Renal pelvis (tissue), 4 donors: Measurements from ENCODE around the gene CABCOCO1. TPM values are rescaled to one million over a fixed set of nuclear protein-coding genes. Genes with fewer than 3 reads are reported as not detected.
"Not testable (repeated sequence)": the region's sequence is repeated elsewhere in the genome, so short reads cannot be mapped to it uniquely, and the experiment has no call there.

Source experiments
- DNase-seq: peaks from one replicate; pipeline ENCODE4 v3.0.0-alpha.2; 2013
- polyA plus RNA-seq, 3 donors: library from polyadenylated mRNA; unstranded; fragments of 120-200 nt; gene quantifications; one replicate each; pipeline ENCODE4 v1.2.1, GENCODE V29; 2013; ENCODE audit not compliant: insufficient read length in 3 of 3

The CABCOCO1 gene
- polyA plus RNA-seq, 3 donors: 1.9 to 3.4 (median 2.2) TPM

DNA sequence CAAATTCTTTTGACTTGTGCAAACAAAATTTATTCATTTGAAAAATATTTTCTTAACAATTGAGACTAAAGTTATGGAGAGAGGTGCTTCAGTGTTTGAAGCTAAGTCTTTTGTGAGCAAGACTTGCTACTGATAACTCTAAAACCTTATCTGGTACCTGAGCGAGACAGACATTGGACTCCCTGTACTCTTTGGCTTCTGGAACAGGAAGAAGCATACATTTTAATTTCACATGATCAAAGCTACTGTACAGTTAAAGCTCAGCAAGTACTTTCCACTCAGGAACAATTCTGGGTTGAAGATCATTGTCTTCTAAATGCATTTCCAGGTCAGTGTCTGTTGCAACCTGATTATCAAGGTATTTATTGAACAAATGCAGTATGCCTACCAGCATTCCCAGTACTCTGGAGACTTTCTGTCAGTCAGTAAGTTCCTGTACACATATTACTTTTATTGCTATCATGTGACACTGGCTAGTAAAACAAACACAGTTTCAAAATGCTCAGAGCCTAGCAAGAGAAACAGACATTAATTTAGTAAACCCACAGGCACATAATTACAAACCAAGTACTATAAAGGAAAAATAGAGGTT lies 42.4 kb downstream of the CABCOCO1 start:
- no peak for DNase-seq

DNA sequence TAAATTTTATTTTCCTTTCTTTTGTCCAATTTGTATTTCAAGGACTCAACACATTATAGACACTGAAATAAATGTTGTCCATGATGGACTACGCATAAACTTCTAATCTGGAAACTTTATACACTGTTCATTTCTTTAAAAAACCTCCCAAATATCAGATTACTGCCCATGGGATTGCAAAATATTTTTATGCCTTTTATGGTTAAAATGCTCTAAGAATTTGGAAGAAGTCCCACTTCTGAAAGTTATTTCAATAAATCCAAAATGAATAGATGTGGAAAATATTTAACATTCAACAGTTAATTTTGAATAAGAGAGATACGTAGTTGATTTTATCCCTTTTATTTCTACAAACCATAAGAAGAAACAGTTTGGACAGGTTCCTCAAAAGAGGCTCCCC lies 46.1 kb downstream of the CABCOCO1 start:
- no peak for DNase-seq

DNA sequence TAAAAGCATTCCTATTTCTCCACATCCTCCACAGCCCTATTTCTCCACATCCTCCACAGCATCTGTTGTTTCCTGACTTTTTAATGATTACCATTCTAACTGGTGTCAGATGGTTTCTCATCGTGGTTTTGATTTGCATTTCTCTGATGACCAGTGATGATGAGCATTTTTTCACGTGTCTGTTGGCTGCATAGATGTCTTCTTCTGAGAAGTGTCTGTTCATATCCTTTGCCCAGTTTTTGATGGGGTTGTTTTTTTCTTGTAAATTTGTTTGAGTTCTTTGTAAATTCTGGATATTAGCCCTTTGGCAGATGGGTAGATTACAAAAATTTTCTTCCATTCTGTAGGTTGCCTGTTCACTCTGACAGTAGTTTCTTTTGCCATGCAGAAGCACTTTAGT lies 49.4 kb downstream of the CABCOCO1 start:
- not testable (repeated sequence) for DNase-seq

DNA sequence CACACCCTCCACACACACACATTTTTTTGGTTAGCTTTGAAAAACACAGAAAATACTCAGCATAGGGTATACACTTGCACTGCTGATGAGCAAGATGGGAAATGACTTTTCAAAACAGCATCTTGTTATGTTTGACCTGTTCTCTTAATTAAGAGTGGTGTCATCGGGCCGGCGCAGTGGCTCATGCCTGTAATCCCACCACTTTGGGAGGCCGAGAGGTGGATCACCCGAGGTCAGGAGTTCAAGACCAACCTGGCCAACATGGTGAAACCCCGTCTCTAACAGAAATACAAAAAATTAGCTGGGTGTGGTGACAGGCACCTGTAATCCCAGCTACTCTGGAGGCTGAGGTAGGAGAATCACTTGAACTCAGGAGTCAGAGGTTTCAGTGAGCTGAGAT lies 56.7 kb downstream of the CABCOCO1 start:
- DNase-seq: not testable (repeated sequence)

DNA sequence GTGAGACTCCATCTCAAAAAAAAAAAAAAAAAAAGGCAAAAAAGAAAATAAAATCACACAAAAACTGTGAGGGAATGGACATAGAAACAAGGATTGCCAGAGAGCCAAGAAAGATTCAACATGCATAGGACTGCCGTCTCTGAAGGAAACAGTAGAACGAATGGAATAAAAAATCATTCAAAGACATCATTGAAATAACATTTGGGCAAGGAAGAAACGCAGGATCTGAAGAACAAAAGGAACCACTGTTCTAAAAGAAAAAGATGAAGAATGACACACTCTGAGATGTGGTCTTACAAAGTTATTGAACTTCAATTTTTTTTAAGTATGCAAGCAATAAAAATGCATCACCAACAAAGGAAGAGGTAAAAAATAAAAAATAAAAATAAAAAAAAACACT lies 57.2 kb downstream of the CABCOCO1 start:
- no peak for DNase-seq

DNA sequence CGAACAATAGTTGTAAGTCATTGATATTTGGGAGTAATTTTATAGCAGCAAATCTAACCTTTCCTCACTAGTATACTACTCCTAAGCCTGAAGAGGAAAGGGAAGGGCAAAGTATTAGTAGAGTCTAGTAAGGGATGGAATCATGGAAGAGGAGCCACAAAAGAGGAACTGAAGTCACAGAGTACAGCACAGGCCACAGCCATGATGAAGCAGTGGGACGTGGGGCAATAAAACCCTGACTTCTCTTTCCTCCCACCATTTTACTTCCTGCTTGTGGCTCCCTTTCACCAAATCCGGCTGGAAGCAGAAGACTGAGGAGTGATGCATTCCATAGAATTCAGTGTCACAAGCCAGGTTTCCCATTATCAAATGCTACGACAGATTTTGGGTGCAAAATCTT lies 58.7 kb downstream of the CABCOCO1 start:
- no peak for DNase-seq

DNA sequence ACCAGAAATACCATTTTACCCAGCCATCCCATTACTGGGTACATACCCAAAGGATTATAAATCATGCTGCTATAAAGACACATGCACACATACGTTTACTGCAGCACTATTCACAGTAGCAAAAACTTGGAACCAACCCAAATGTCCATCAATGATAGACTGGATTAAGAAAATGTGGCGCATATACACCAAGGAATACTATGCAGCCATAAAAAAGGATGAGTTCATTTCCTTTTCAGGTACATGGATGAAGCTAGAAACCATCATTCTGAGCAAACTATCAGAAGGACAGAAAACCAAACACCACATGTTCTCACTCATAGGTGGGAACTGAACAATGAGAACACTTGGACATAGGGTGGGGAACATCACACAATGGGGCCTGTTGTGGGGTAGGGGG lies 62.5 kb downstream of the CABCOCO1 start:
- not testable (repeated sequence) for DNase-seq

DNA sequence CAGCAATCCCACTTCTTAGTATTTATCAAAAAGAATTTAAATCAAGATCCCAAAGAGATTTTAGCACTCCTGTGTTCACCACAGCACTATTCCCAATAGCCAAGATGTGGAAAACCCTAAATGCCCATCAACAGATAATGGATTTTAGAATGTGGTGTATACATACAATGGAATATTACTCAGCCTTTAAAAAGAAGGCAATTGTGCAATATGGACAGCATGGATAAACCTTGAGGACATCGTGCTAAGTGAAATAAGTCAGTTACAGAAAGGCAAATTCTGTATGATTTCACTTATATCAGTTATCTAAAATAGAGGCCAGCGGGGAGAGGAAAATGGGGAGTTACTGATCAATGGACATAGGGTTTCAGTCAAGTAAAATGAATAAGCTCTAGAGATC lies 66.9 kb downstream of the CABCOCO1 start:
- no peak for DNase-seq

DNA sequence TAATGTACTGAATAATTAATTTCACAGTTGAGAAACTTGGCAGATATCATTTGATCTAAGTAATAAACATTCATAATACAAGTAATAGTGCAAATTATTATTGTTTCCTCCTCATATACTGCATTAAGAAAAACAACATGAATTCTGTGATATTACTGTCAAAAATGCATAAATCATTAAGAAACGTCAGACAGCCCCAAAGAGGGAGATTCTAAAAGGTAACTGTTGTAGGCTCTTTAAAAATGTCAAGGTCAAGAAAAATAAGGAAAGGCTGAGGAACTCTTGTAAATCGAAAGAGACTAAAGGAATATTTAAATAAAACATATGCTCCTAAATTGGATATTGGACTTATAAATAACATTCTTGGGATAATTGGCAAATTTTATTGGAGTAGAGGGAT lies 67.9 kb downstream of the CABCOCO1 start:
- DNase-seq: no peak

DNA sequence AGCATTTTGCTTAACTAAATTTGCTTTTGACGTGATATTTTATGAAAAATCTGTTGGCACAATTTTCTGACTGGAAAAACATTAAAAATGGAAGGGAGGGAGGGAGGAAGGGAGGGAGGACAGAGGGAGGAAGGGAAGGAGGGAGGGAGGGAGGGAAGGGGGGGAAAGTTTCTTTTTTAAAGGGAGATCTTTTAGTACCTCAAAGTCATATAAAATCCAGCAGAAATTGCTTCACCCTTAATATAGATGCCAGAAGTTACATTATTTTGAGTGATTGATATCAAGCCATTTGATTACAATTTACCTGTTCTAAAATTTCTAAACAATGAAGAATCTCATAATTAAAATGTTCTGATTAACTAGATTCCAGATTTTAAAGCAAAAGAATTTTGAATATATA lies 68.9 kb downstream of the CABCOCO1 start:
- DNase-seq: no peak

DNA sequence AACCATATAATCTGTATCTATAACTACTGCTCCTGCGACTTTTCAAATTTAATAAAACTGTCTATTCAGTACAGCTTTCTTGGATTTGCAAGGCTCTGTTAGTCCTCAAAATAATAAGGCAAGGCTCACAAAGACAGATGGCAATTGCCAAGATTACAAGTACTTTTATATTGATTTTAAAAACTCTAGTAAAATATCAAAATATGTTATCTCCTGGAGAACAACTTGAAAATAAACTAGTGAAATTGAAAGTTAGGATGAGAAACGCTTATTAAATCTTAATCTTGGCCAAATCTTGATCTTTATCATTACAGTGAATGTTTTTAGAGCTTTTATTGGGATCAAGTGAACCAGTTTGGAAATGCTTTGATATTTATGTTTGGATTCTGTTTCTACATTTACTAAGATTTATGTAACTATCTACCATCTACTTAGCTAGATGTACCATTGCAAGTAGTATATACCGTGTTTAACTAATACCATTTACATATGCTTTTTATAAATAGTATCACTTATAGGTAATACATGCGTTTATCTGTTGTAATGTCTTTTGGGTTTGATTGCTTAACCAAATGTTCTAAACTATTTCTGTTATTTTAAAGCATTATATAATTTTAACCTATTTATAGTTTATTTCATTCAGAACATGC lies 70.0 kb downstream of the CABCOCO1 start:
- DNase-seq: no peak

DNA sequence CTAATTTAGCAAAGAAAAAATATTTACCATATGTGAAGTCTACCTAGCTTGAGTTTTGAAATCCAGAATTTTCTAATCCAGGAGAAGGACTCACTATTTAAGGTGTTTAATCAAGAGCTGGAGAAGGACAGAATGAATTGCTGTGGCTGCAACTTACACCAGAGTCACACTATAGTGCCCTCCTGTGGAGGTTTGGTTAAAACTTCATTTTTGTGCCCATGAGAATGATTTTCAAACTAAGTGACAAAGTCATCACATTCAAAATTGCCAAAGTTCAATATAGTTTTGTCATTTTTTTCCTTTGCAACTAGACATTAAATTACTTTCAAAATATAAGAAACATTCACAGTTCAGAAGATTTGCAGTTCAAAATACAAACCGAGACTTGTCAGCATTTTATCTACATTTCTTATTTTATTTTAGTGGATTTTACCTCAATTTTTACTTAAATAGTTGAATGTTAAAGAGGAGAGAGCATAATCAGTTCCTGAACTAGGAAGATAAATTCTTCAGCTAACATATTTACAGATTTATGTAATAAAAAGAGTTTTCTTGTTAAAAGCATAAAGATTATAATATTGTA lies 70.7 kb downstream of the CABCOCO1 start:
- DNase-seq: no peak

DNA sequence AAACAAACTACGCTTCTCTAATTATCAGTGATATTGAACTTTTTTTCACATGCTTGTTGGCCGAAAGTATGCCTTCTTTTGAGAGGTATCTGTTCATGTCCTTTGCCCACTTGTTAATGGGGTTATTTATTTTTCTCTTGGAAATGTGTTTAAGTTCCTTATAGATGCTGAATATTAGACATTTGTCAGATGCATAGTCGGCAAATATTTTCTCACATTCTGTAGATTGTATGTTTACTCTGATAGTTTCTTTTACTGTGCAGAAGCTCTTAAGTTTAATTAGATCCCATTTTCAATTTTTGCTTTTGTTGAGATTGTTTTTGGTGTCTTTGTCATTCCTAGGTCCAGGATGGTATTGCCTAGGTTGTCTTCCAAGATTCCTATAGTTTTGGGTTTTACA lies 73.2 kb downstream of the CABCOCO1 start:
- no peak for DNase-seq

DNA sequence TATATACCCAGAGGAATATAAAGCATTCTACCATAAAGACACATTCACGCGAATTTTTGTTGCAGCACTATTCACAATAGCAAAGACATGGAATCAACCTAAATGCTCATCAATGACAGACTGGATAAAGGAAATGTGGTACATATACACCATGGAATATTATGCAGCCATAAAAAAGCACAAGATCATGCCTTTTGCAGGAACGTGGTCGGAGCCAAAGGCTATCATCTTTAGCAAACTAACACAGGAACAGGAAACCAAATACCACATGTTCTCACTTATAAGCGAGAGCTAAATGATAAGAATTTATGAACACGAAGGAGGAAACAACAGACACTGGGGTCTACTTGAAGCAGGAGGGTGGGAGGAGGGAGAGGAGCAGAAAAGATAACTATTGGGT lies 74.7 kb downstream of the CABCOCO1 start:
- not testable (repeated sequence) for DNase-seq

DNA sequence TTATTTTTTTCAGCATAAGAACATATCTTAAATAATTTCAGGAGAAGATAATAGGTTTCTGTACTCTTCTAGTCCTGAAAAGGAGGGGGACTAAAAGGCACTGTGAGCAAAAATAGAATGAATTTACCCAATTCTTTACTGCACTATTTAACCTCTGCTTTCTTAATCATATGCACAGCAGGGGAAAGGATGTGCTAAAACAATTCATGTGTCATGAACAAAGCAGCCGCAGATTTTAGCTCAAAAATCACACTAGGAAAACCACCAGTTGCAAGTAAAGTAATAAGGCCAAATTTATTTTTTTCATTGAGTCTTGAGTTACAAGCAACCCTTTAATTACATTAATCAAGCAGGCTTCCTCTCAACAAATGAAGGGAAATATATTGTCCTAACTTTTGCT lies 80.1 kb downstream of the CABCOCO1 start:
- no peak for DNase-seq

DNA sequence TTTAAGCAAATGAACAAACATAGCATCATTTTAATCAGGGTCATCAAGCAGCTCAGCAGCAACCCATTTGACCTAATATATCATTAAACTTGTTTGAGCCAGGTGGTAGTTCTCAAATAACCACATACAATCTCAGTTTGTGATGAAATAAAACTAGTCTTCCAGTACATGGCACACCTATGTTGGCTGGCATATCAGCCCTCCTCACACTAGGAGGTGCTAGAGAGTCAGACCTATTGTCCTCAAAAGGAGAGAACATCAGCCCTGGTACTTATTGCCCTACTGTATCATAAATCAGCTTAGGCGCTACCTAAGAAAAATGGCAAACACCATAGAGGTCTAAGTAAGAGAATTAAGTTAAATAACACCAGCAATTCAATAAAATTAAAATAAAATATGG lies 81.7 kb downstream of the CABCOCO1 start:
- no peak for DNase-seq

DNA sequence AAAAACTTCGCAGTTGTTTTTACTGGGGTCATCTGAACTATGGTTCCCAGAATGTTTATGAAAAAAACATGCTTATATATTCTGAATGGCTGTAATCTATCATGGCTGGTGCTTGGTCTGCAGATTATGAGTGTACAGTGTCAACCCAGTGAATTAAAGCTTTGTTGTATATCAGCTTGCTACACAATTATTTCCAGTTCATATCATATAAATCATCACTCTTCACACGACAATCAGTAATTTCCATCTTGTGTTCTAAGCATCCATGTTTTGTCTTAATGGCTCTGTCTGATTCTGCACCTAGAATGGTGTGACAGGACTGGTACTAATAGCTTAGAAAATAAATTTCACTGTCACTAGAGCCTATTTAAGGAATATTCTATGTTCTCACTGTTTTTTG lies 83.6 kb downstream of the CABCOCO1 start:
- no peak for DNase-seq

DNA sequence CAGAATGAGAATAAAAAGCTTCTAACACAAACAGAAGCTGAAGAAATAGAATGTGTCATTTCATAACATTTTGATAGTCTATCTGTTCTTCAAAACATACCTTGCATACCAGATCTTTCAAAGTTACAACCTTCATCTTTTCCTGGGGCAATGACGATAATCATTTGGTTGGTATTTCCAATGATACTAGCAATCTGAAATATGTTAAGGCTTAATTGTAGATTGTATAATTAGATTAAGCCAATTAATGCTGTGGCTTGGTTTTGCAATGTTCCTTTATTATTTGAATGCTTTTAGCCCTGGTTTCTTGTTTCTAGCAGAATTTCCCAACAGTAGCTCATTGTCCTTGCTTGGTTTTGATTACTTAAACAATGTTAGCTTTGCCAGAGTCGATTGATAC lies 84.6 kb downstream of the CABCOCO1 start:
- DNase-seq: no peak

DNA sequence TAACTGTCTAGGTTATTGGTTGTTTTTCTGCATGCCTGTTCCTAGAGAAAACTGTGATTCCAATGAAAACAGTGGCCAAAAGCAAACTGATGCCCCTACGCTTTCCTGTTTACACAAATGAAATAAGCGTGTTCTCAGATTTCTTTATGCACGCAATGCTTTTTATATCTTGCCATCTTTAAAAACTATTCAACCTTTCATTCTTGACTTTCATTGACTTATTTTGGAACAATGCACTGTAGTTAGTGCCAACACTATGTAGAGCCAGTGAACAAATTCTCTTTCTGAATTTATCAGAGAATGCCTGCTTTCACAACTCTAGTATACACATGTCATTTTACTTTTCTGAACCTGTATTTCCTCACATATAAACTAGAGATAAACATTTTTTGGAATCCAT lies 86.6 kb downstream of the CABCOCO1 start:
- no peak for DNase-seq

DNA sequence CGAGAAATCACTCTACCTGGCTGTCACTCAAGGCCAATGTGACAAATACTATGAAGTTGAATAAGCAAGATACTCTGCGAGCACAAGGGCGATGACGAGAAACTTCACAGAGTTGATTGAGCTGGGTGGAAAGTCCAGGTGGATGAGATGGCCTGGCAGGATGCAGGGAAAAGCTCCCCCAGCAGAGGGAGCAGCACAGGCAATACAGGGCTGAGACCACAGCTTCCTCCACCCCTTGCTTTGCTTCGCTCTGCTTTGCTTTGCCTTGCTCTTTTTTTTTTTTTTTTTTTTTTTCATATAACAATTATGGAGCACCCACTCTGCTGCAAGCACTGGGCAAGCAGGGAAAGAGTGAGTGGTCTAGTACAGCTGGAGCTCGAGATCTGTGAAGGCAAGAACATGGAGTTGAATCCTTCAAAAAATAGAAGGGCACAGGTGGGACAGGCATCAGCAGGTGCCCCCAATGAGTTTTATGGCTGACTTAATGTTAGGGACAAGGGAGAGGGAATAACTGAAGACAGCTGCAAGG lies 88.3 kb downstream of the CABCOCO1 start:
- DNase-seq: no peak

DNA sequence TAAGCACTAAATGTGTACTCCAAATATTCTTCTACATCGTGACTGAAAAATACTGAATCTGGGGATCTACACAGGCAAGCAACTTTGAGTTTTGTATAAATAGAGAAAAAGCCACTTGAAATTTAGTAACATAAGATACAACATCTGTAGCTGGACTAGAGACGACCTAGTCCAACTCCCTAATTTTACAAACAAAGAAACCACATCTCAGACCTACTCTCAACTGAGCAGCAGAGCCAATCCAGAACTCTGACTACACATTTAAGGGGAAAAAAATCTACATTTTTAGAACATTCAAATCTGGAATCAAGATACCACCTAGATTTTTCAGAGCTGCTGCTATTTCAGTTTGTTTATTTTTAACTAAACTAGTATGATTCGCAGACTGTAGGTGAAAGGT lies 88.9 kb downstream of the CABCOCO1 start:
- no peak for DNase-seq

DNA sequence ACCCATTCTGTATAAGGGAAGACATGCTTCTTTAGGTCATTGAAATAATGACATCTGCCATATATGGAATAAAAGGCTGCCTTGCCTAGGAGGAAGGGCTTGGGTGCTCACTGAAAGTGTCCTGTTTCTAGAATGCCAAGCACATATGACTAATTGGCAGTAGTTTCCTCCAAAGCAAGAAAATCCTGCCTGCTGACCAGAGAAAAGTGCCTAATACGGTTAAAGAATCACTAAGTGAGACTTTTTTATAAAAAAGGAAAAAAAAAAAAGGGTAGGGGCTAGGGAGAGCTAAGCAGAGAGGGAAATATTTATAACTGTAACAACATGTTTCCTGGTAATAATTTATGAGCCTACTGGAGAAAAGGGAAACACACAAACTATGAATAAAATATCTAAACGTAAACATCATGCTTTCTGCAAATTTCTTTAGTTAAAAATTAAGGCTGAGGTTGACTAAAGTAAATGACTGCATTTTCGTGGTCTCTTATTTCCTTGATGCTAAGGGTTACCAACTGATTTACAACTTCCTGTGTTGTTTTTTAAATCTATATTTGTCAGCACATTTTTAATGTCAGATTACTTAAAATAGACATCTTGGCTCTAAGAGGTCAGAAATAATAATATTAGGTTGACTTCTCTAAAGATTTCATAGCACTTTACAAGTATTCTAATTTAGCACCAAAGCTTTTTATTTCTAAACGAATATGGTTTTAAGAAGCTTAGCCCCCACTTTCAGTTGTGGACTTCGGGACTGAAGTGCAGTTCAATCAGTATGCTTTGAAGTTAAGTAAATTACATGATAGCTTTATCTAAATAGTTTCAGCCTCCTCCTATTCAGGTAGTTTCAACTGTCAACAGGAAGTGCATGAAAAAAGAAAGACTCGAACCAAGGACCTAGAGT lies 89.6 kb downstream of the CABCOCO1 start:
- DNase-seq: peak; percentile 49

DNA sequence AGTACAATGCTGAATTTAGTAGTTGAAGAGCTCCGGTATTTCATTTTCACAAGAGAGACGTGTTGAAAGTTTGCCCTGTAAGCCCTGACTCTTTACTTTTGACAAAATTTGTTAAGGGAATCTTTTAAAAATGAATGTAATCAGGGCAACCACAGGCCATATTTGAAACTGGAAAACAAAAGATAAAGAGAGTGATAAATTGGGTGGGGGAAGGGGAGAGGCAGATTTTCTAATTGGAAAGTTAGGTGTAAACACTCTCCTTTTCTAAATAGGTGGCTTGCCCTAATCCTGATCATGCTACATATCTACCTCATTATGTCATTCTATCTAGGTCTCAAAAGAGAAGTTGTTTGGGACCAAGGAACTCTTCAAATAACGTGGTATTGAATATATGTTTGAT lies 90.7 kb downstream of the CABCOCO1 start:
- no peak for DNase-seq
